Suprapubic skin (tissue), 3 donors: ENCODE results near the gene PNLIPRP2.

Experiments
- POLR2A ChIP-seq, 2 donors: fragments of 450-650 bp; IDR thresholded peaks; one replicate each; pipeline ENCODE4 v1.6.1; 2017; ENCODE audit warnings: antibody characterized with exemption in 2 of 2, mild to moderate bottlenecking in 2 of 2, moderate library complexity in 2 of 2
- TF ChIP-seq, protein P1 (sequence below), 2 donors: fragments of 200-600 bp in 1 of 2; fragments of 450-650 bp in 1 of 2; sonication (generic) in 1 of 2; IDR thresholded peaks; one replicate each; pipeline ENCODE4 v1.5.1; 2016 to 2019; ENCODE audit warnings: antibody characterized with exemption in 2 of 2, mild to moderate bottlenecking in 1 of 2, moderate library complexity in 1 of 2

GRCh38 chr10:116665541-116666125 is 44.9 kb downstream of the PNLIPRP2 start:
- TF ChIP-seq, protein P1, sequence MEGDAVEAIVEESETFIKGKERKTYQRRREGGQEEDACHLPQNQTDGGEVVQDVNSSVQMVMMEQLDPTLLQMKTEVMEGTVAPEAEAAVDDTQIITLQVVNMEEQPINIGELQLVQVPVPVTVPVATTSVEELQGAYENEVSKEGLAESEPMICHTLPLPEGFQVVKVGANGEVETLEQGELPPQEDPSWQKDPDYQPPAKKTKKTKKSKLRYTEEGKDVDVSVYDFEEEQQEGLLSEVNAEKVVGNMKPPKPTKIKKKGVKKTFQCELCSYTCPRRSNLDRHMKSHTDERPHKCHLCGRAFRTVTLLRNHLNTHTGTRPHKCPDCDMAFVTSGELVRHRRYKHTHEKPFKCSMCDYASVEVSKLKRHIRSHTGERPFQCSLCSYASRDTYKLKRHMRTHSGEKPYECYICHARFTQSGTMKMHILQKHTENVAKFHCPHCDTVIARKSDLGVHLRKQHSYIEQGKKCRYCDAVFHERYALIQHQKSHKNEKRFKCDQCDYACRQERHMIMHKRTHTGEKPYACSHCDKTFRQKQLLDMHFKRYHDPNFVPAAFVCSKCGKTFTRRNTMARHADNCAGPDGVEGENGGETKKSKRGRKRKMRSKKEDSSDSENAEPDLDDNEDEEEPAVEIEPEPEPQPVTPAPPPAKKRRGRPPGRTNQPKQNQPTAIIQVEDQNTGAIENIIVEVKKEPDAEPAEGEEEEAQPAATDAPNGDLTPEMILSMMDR (IDR thresholded peaks at IDR 0.05): no peak
- no peak for TF ChIP-seq POLR2A (IDR thresholded peaks at IDR 0.05)
